ENCODE measurements around the gene OOSP2.
"Not testable (repeated sequence)": the region's sequence is repeated elsewhere in the genome, so short reads cannot be mapped to it uniquely, and the experiment has no call there.

OOSP2 gene

GRCh38 chr11:60040109-60040508, at the start of gene OOSP2:
OOSP2 (plus strand) TSS chr11:60040409; CDS start chr11:60040460, 51 bp downstream.
- no peak for DNase-seq

GRCh38 chr11:59990421-59990820, 49.8 kb upstream of the OOSP2 start:
- no peak for DNase-seq

GRCh38 chr11:59992425-59992824, 47.8 kb upstream of the OOSP2 start:
- no peak for DNase-seq

GRCh38 chr11:59997800-59998199, 42.4 kb upstream of the OOSP2 start:
- DNase-seq = no peak

- no peak for DNase-seq
These were observed 40.5 kb upstream of the OOSP2 start for GRCh38 chr11:59999691-60000090.

GRCh38 chr11:60003729-60004128, 36.5 kb upstream of the OOSP2 start:
- no peak for DNase-seq

- DNase-seq = no peak
These were observed 34.8 kb upstream of the OOSP2 start for GRCh38 chr11:60005360-60005759.

- DNase-seq = no peak
These were observed 23.3 kb upstream of the OOSP2 start, which contains the start of gene OOSP4B for GRCh38 chr11:60016881-60017280. OOSP4B (plus strand) TSS chr11:60017181.

- no peak for DNase-seq
These were observed 22.2 kb upstream of the OOSP2 start for GRCh38 chr11:60018058-60018457.

- not testable (repeated sequence) for DNase-seq
These were observed 19.8 kb upstream of the OOSP2 start for GRCh38 chr11:60020376-60020775.

GRCh38 chr11:60029015-60029632, 11.1 kb upstream of the OOSP2 start:
- DNase-seq = no peak

GRCh38 chr11:60050422-60050821, 10.2 kb downstream of the OOSP2 start:
- not testable (repeated sequence) for DNase-seq

GRCh38 chr11:60050839-60051238, 10.6 kb downstream of the OOSP2 start:
- not testable (repeated sequence) for DNase-seq

- DNase-seq = no peak
These were observed 16.2 kb downstream of the OOSP2 start, which contains the start of gene MS4A3 for GRCh38 chr11:60056349-60056969. MS4A3 (plus strand) TSS chr11:60056665; CDS start chr11:60061161, 4,496 bp downstream.

- DNase-seq = no peak
These were observed 18.8 kb downstream of the OOSP2 start for GRCh38 chr11:60059052-60059451.

- DNase-seq = no peak
These were observed 19.5 kb downstream of the OOSP2 start for GRCh38 chr11:60059521-60060240.

- no peak for DNase-seq
These were observed 23.9 kb downstream of the OOSP2 start for GRCh38 chr11:60064111-60064510.

GRCh38 chr11:60065801-60066200, 25.6 kb downstream of the OOSP2 start:
- no peak for DNase-seq

- DNase-seq = no peak
These were observed 29.2 kb downstream of the OOSP2 start for GRCh38 chr11:60069450-60069849.

- not testable (repeated sequence) for DNase-seq
These were observed 31.4 kb downstream of the OOSP2 start for GRCh38 chr11:60071644-60072043.

- no peak for DNase-seq
These were observed 37.1 kb downstream of the OOSP2 start for GRCh38 chr11:60077216-60077817.

- no peak for DNase-seq
These were observed 37.8 kb downstream of the OOSP2 start for GRCh38 chr11:60077981-60078380.

GRCh38 chr11:60078745-60079144, 38.5 kb downstream of the OOSP2 start:
- no peak for DNase-seq

GRCh38 chr11:60080535-60080934, 40.3 kb downstream of the OOSP2 start:
- DNase-seq = no peak

Measured in CD4-positive, alpha-beta T cell treated with Interleukin-15 for 1 hour (primary cell).